HCT116 (cell line): ENCODE results near the gene CTXN3. TPM values are rescaled to one million over a fixed set of nuclear protein-coding genes. Genes with fewer than 3 reads are reported as not detected.

ENCODE experiments used
- ATAC-seq: fragments of 200-7000 bp; cut with Tn5 transposase; 2 replicates; pipeline ENCODE4 v1.9.1; 2020; ENCODE audit warnings: mild to moderate bottlenecking, moderate library complexity
- BruUV-seq: library from RNA; stranded (reverse); fragments of 400-500 nt; replicated peaks from 2 replicates; lab custom pipeline; 2021; lab: Mats Ljungman, UMichigan
- CTCF ChIA-PET: fragments of 300-600 bp; sonication (Branson Sonifier 250); formaldehyde crosslinking; loops from one replicate; lab custom pipeline; 2021; ENCODE audit warnings: antibody characterized with exemption; lab: Charles Lee
- POLR2A ChIA-PET: fragments of 300-600, 350-600 bp; sonication (Branson Sonifier 250); formaldehyde crosslinking; loops from one replicate; lab custom pipeline; 2021; ENCODE audit warnings: antibody characterized with exemption; lab: Charles Lee
- RAD21 ChIA-PET, 2 experiments: fragments of 300-600 bp; sonication (Branson Sonifier 250); formaldehyde crosslinking; loops; one replicate each; lab custom pipeline; 2023; ENCODE audit warnings: low total read pairs in 2 of 2; ENCODE audit not compliant: uncharacterized antibody in 2 of 2, unreplicated experiment in 2 of 2, low non-redundant PET in 1 of 2; lab: Charles Lee
- DNase-seq: peaks from one replicate; pipeline ENCODE4 v3.0.0-alpha.2; 2010; ENCODE audit warnings: low read depth, low spot score
- H2AFZ ChIP-seq: fragments of 200-600 bp; shearing (Covaris generic), sonication (generic); 2 replicates; pipeline ENCODE4 v1.6.1; 2017; ENCODE audit warnings: low read depth, mixed run types, mixed read lengths, antibody characterized with exemption, low read length; ENCODE audit not compliant: poor library complexity, severe bottlenecking
- H3K27ac ChIP-seq: 2 replicates; pipeline ENCODE4 v1.5.1; 2012; ENCODE audit warnings: low read depth, low read length
- H3K27me3 ChIP-seq: fragments of 200-600 bp; sonication (generic); 2 replicates; pipeline ENCODE4 v1.6.1; 2016; ENCODE audit warnings: mixed run types, low read length, mixed read lengths; ENCODE audit not compliant: insufficient read depth
- H3K36me3 ChIP-seq, 2 experiments: fragments of 200-500 bp in 1 of 2; fragments of 200-600 bp in 1 of 2; sonication (Bioruptor generic) in 1 of 2; sonication (generic) in 1 of 2; 2 replicates each; pipeline versions ENCODE4 v1.5.1 to v1.6.1; 2014 to 2016; ENCODE audit warnings: low read length in 2 of 2, inconsistent platforms in 1 of 2, mixed read lengths in 1 of 2, mixed run types in 1 of 2; ENCODE audit not compliant: insufficient read depth in 2 of 2, control insufficient read depth in 1 of 2
- H3K4me1 ChIP-seq, 2 experiments: fragments of 200-600 bp in 1 of 2; sonication (generic) in 1 of 2; 2 replicates each; pipeline versions ENCODE4 v1.5.1 to v1.6.1; 2012 to 2017; ENCODE audit warnings: low read length in 2 of 2, inconsistent platforms in 1 of 2, mild to moderate bottlenecking in 1 of 2, mixed read lengths in 1 of 2, mixed run types in 1 of 2, moderate library complexity in 1 of 2; ENCODE audit not compliant: insufficient read depth in 2 of 2, control insufficient read depth in 1 of 2
- H3K4me2 ChIP-seq: fragments of 200-600 bp; sonication (generic); 2 replicates; pipeline ENCODE4 v1.6.1; 2017; ENCODE audit warnings: mixed run types, low read length, mixed read lengths
- H3K4me3 ChIP-seq, 2 experiments: fragments of 200-600 bp in 1 of 2; sonication (generic) in 1 of 2; replicated peaks in 1 of 2; 2 replicates each; pipeline ENCODE4 v1.5.1; 2011 to 2016; ENCODE audit warnings: low read length in 2 of 2, control low read depth in 1 of 2, low read depth in 1 of 2, mild to moderate bottlenecking in 1 of 2, mixed read lengths in 1 of 2, mixed run types in 1 of 2
- H3K79me2 ChIP-seq: fragments of 200-600 bp; sonication (generic); 2 replicates; pipeline ENCODE4 v1.6.1; 2017; ENCODE audit warnings: mild to moderate bottlenecking, mixed run types, low read length, moderate library complexity, mixed read lengths; ENCODE audit not compliant: insufficient read depth
- H3K9ac ChIP-seq: fragments of 200-600 bp; sonication (generic); 2 replicates; pipeline ENCODE4 v1.6.1; 2016; ENCODE audit warnings: low read length, mixed read lengths
- H3K9me2 ChIP-seq: fragments of 200-600 bp; sonication (generic), shearing (Covaris generic); 2 replicates; pipeline ENCODE4 v1.6.1; 2017; ENCODE audit warnings: mixed run types, mild to moderate bottlenecking, moderate library complexity; ENCODE audit not compliant: insufficient read depth
- H3K9me3 ChIP-seq, 2 experiments: fragments of 200-500 bp in 1 of 2; fragments of 200-600 bp in 1 of 2; sonication (Bioruptor generic) in 1 of 2; sonication (generic) in 1 of 2; 2 replicates each; pipeline ENCODE4 v1.6.1; 2014 to 2017; ENCODE audit warnings: low read length in 2 of 2, mixed read lengths in 2 of 2, inconsistent platforms in 1 of 2, low read depth in 1 of 2, mild to moderate bottlenecking in 1 of 2, mixed run types in 1 of 2, moderate library complexity in 1 of 2; ENCODE audit not compliant: control insufficient read depth in 1 of 2, insufficient read depth in 1 of 2
- H4K20me1 ChIP-seq: fragments of 200-600 bp; sonication (generic), shearing (Covaris generic); 2 replicates; pipeline ENCODE4 v1.6.1; 2017; ENCODE audit warnings: mixed run types, mild to moderate bottlenecking, moderate library complexity; ENCODE audit not compliant: insufficient read depth
- ELF1 ChIP-seq: IDR thresholded peaks from 2 replicates; pipeline ENCODE4 v1.6.1; 2012; ENCODE audit warnings: low read depth, borderline replicate concordance
- EZH2phosphoT487 ChIP-seq: fragments of 200-600 bp; IDR thresholded peaks from 2 replicates; pipeline ENCODE4 v1.6.1; 2018; ENCODE audit warnings: antibody characterized with exemption, borderline replicate concordance
- FOSL1 ChIP-seq: IDR thresholded peaks from 2 replicates; pipeline ENCODE4 v1.6.1; 2012; ENCODE audit warnings: low read depth
- JUND ChIP-seq: IDR thresholded peaks from 2 replicates; pipeline ENCODE4 v1.6.1; 2012
- RAD21 ChIP-seq: IDR thresholded peaks from 2 replicates; pipeline ENCODE4 v1.6.1; 2012; ENCODE audit warnings: low read depth, mild to moderate bottlenecking
- SIN3A ChIP-seq: IDR thresholded peaks from 2 replicates; pipeline ENCODE4 v1.6.1; 2012; ENCODE audit warnings: low read depth
- SP1 ChIP-seq: IDR thresholded peaks from 2 replicates; pipeline ENCODE4 v1.6.1; 2012; ENCODE audit warnings: low read depth
- SRF ChIP-seq: IDR thresholded peaks from 2 replicates; pipeline ENCODE4 v1.6.1; 2012; ENCODE audit warnings: low read depth
- TCF7L2 ChIP-seq: IDR thresholded peaks from 2 replicates; pipeline ENCODE4 v1.7.0; 2011; ENCODE audit warnings: borderline replicate concordance, inconsistent platforms; ENCODE audit not compliant: insufficient read depth, insufficient read length; ENCODE audit errors: extremely low read depth
- YY1 ChIP-seq: IDR thresholded peaks from 2 replicates; pipeline ENCODE4 v1.6.1; 2011; ENCODE audit warnings: low read length, low read depth, moderate library complexity, mild to moderate bottlenecking; ENCODE audit not compliant: insufficient replicate concordance; ENCODE audit errors: extremely low read depth
- ZBTB33 ChIP-seq: IDR thresholded peaks from 2 replicates; pipeline ENCODE4 v1.6.1; 2011; ENCODE audit warnings: mild to moderate bottlenecking, low read length, moderate library complexity; ENCODE audit not compliant: insufficient replicate concordance; ENCODE audit errors: extremely low read depth
- ZFX ChIP-seq: fragments of 450-650 bp; IDR thresholded peaks from 2 replicates; pipeline ENCODE4 v1.6.1; 2017
- ZNF274 ChIP-seq: fragments of 200-500 bp; sonication (Bioruptor generic); IDR thresholded peaks from 2 replicates; pipeline ENCODE4 v1.6.1; 2014; ENCODE audit warnings: mild to moderate bottlenecking, low read depth, low read length, inconsistent platforms
- intact Hi-C: fragments of 100-400 bp; cut with micrococcal nuclease; formaldehyde crosslinking; loops from 2 replicates; pipeline ENCODE4 v1.10.0; 2022
- total RNA-seq: library from RNA; stranded (reverse); gene quantifications from one replicate; pipeline ENCODE4 v1.2.1, GENCODE V29; 2021; ENCODE audit not compliant: unreplicated experiment

Gene CTXN3
- total RNA-seq, 1 experiment from 2014 or later, result not detected

GRCh38 chr5:127647361-127647958 lies 1.4 kb upstream of the CTXN3 start:
- no peaks in the 10 kb centered on the region for H4K20me1 ChIP-seq
- H3K4me3 ChIP-seq, result no peak overlapping the region
- ChIA-PET POLR2A (no interaction called here), CTCF (no interaction called here)
- no peak overlapping the region for H3K27ac ChIP-seq
- no peak for TF ChIP-seq JUND
- no peak for TF ChIP-seq SP1
- no peak for TF ChIP-seq RAD21
- no peak for TF ChIP-seq ZBTB33
- no peak for TF ChIP-seq YY1
- no peak for TF ChIP-seq ZNF274
- TF ChIP-seq FOSL1, result no peak
- TF ChIP-seq EZH2phosphoT487, result no peak
- TF ChIP-seq ZFX, result no peak
- no peak for TF ChIP-seq SRF
- no peak for TF ChIP-seq TCF7L2
- TF ChIP-seq SIN3A, result no peak
- no peak for TF ChIP-seq ELF1
- TF ChIP-seq, all 23 proteins: peak for 0
- no TSS peak for BruUV-seq
- no peaks in the 10 kb centered on the region for H3K36me3 ChIP-seq
- RAD21 ChIA-PET, result no interaction called here
- DNase-seq, result no peak
- intact Hi-C loops, result no loop called here
- no peak overlapping the region for H3K9ac ChIP-seq
- H2AFZ ChIP-seq, result no peak overlapping the region
- H3K4me1 ChIP-seq, result no peaks in the 10 kb centered on the region
- H3K27me3 ChIP-seq, result no peaks in the 10 kb centered on the region
- H3K9me2 ChIP-seq, result no peaks in the 10 kb centered on the region
- ATAC-seq, result no peak
- H3K4me2 ChIP-seq, result no peak overlapping the region
- no peaks in the 10 kb centered on the region for H3K79me2 ChIP-seq
- H3K9me3 ChIP-seq, result no peaks in the 10 kb centered on the region
